ENCODE data around the gene SYT1.

Gene SYT1

DNA sequence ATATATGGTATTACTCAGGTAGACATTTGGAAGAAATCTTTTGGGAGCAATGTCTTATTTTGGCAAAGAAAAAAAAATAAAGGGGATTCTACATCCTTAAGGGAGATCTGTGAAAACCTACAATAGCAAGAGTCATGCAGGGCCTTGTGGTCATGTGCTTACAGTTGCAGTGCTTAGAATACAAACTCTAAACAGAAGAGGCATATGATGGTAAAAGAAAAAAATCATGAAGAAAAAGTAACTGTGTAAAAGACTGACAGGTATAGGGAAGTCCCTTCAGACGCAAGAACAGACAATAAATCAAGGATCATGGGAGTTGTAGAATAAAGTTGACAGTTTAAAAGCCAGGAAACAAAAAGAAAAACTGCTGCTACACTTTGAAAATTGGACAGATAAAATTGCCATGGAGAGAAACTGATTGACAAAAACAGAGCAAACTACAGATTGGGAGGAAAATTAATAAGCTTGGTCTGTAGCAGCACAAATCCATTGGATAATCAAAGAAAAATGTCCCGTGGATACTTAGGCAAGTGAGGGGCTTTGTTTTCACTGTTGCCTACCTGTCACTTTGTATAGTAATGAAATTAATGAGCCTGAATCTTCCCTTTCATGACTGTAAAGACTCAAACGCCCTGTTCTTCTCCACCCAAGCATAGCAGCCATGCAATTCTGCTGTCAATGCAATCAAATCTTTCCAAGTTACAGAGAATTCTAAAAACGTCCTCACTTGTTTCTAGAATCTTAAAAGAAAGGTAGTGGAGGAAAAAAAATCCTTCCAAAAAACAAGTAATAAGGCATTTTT is 402.0 kb downstream of the SYT1 start (continued):
- no peak for TF ChIP-seq GLIS3 (CRISPR knock-in tag; IDR thresholded peaks at IDR 0.05)
- TF ChIP-seq, protein P1, sequence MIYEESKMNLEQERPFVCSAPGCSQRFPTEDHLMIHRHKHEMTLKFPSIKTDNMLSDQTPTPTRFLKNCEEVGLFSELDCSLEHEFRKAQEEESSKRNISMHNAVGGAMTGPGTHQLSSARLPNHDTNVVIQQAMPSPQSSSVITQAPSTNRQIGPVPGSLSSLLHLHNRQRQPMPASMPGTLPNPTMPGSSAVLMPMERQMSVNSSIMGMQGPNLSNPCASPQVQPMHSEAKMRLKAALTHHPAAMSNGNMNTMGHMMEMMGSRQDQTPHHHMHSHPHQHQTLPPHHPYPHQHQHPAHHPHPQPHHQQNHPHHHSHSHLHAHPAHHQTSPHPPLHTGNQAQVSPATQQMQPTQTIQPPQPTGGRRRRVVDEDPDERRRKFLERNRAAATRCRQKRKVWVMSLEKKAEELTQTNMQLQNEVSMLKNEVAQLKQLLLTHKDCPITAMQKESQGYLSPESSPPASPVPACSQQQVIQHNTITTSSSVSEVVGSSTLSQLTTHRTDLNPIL (CRISPR knock-in tag; IDR thresholded peaks at IDR 0.05; ENCODE audit: low read depth) = no peak
- TF ChIP-seq BACH2 (CRISPR knock-in tag; IDR thresholded peaks at IDR 0.05; ENCODE audit: borderline replicate concordance) = no peak
- no peak for TF ChIP-seq ESRRG (CRISPR knock-in tag; IDR thresholded peaks at IDR 0.05)
- TF ChIP-seq, protein P2, sequence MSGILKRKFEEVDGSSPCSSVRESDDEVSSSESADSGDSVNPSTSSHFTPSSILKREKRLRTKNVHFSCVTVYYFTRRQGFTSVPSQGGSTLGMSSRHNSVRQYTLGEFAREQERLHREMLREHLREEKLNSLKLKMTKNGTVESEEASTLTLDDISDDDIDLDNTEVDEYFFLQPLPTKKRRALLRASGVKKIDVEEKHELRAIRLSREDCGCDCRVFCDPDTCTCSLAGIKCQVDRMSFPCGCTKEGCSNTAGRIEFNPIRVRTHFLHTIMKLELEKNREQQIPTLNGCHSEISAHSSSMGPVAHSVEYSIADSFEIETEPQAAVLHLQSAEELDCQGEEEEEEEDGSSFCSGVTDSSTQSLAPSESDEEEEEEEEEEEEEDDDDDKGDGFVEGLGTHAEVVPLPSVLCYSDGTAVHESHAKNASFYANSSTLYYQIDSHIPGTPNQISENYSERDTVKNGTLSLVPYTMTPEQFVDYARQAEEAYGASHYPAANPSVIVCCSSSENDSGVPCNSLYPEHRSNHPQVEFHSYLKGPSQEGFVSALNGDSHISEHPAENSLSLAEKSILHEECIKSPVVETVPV (CRISPR knock-in tag; IDR thresholded peaks at IDR 0.05) = no peak
- TF ChIP-seq SNAI2 (CRISPR knock-in tag; IDR thresholded peaks at IDR 0.05) = no peak
- no peak for TF ChIP-seq ZC3H10 (CRISPR knock-in tag; IDR thresholded peaks at IDR 0.05)
- no peak for TF ChIP-seq ZNF8 (CRISPR knock-in tag; IDR thresholded peaks at IDR 0.05)

DNA sequence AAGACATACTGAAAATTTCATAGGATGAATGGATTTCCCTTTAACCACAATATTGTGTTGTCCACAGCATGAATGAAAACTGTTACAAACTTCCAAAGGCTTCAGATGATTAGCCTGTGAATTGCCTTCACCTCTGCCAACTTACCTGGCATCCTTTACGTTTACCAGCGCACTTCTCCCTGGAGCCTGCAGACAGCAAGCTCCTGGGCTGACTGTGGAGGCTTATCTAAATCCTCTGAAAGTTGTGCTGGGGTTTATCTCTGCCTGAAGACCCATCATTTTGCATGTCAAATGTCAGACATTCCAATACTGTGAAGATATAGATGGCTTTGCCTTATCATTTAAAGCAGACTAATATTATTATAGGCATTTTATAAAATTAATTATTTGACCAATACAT is 403.0 kb downstream of the SYT1 start:
- TF ChIP-seq ZFP3 (CRISPR knock-in tag; IDR thresholded peaks at IDR 0.05) (no peak), ZC3H10 (CRISPR knock-in tag; IDR thresholded peaks at IDR 0.05) (no peak), ZFP30 (CRISPR knock-in tag; IDR thresholded peaks at IDR 0.05) (no peak), ZNF565 (CRISPR knock-in tag; conservative IDR thresholded peaks at IDR 0.05; ENCODE audit: low read depth) (no peak), RARB (CRISPR knock-in tag; IDR thresholded peaks at IDR 0.05) (no peak), BACH2 (CRISPR knock-in tag; IDR thresholded peaks at IDR 0.05; ENCODE audit: borderline replicate concordance) (no peak), OSR1 (CRISPR knock-in tag; IDR thresholded peaks at IDR 0.05) (no peak), TOX (CRISPR knock-in tag; IDR thresholded peaks at IDR 0.05; ENCODE audit: borderline replicate concordance) (no peak), GLIS3 (CRISPR knock-in tag; IDR thresholded peaks at IDR 0.05) (no peak), ESRRG (CRISPR knock-in tag; IDR thresholded peaks at IDR 0.05) (no peak), ZNF70 (CRISPR knock-in tag; IDR thresholded peaks at IDR 0.05) (no peak), TSHZ2 (CRISPR knock-in tag; IDR thresholded peaks at IDR 0.05) (no peak), ARNTL (CRISPR knock-in tag; IDR thresholded peaks at IDR 0.05; ENCODE audit: borderline replicate concordance, low read depth) (no peak), TCF4 (CRISPR knock-in tag; IDR thresholded peaks at IDR 0.05; ENCODE audit: borderline replicate concordance) (no peak), CSDC2 (CRISPR knock-in tag; IDR thresholded peaks at IDR 0.05) (no peak), SNAI2 (CRISPR knock-in tag; IDR thresholded peaks at IDR 0.05) (no peak), ZNF8 (CRISPR knock-in tag; IDR thresholded peaks at IDR 0.05) (no peak), ISL1 (CRISPR knock-in tag; IDR thresholded peaks at IDR 0.05) (no peak)
- TF ChIP-seq, protein P2 (CRISPR knock-in tag; IDR thresholded peaks at IDR 0.05) = no peak
- ATAC-seq = no peak

DNA sequence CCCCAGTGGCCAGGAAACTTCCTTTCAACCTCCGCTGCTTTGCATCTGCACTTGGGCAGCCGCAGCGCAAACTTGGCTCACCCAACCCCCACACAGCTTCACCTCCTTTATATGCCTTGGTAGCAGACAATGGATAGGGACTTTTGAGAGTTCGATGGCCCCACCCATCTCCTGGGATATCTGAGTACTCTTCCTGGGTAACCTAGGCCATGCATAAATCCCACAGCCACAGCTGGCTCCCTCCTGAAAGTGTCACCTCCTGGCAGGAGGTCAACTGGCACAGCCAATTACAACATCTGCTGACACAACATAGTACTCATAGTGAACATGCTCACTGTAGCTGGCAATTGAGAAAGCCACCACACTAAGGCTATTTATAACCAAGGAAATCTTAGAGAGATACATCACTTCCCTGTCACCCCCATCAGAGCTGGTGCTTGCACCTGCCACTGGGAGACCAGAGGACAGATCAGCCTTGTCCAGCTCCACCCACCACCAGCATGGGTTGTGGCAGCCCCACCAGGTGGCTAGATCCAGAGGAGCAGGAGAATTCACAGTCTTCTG is 410.0 kb downstream of the SYT1 start:
- no peak for ATAC-seq
- TF ChIP-seq ZC3H10 (CRISPR knock-in tag; IDR thresholded peaks at IDR 0.05) (no peak), TSHZ2 (CRISPR knock-in tag; IDR thresholded peaks at IDR 0.05) (no peak), GLIS3 (CRISPR knock-in tag; IDR thresholded peaks at IDR 0.05) (no peak), ZNF565 (CRISPR knock-in tag; conservative IDR thresholded peaks at IDR 0.05; ENCODE audit: low read depth) (no peak), TCF4 (CRISPR knock-in tag; IDR thresholded peaks at IDR 0.05; ENCODE audit: borderline replicate concordance) (no peak), ZNF8 (CRISPR knock-in tag; IDR thresholded peaks at IDR 0.05) (no peak), PATZ1 (CRISPR knock-in tag; IDR thresholded peaks at IDR 0.05; ENCODE audit: borderline replicate concordance) (no peak), ZFP3 (CRISPR knock-in tag; IDR thresholded peaks at IDR 0.05) (no peak)
- TF ChIP-seq, protein P1 (CRISPR knock-in tag; IDR thresholded peaks at IDR 0.05; ENCODE audit: low read depth) = no peak

All from SK-N-SH treated with all-trans-retinoic acid at 6 μM for 48 hours (cell line).